ENCODE measurements around the gene TXNRD3. TPM values are rescaled to one million over a fixed set of nuclear protein-coding genes. Genes with fewer than 3 reads are reported as not detected.

The TXNRD3 gene
- total and polyA plus RNA-seq, 12 donors: 2.1 to 7.8 (median 5.4) TPM

- Histone ChIP-seq H3K4me3 (no peak overlapping the region), H3K36me3 (peaks cover 0 to 52% (median 8%) of the 10 kb centered on the region in 9 donors), H3K9me3 (peaks cover 0 to 12% (median 0%) of the 10 kb centered on the region in 11 donors), H3K4me1 (peaks cover 0 to 6% (median 0%) of the 10 kb centered on the region in 9 donors), H3K27me3 (no peaks in the 10 kb centered on the region), H3K27ac (no peak overlapping the region)
- intact Hi-C loops (cut with DNase I): no loop called here
- 88 to 95% methylated on average over 2 of the region's 2 CpGs for WGBS, 2 donors
- ATAC-seq (no peak), DNase-seq (no peak)
- TF ChIP-seq, protein P1, sequence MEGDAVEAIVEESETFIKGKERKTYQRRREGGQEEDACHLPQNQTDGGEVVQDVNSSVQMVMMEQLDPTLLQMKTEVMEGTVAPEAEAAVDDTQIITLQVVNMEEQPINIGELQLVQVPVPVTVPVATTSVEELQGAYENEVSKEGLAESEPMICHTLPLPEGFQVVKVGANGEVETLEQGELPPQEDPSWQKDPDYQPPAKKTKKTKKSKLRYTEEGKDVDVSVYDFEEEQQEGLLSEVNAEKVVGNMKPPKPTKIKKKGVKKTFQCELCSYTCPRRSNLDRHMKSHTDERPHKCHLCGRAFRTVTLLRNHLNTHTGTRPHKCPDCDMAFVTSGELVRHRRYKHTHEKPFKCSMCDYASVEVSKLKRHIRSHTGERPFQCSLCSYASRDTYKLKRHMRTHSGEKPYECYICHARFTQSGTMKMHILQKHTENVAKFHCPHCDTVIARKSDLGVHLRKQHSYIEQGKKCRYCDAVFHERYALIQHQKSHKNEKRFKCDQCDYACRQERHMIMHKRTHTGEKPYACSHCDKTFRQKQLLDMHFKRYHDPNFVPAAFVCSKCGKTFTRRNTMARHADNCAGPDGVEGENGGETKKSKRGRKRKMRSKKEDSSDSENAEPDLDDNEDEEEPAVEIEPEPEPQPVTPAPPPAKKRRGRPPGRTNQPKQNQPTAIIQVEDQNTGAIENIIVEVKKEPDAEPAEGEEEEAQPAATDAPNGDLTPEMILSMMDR (IDR thresholded peaks at IDR 0.05): no peak
Observed at GRCh38 chr3:126644615-126645014, 10.3 kb downstream of the TXNRD3 start.

- intact Hi-C loops (cut with DNase I): no loop called here
- WGBS, 2 donors: 81 to 84% methylated on average over 1 of the region's 1 CpG
- no peak for DNase-seq
- Histone ChIP-seq H3K36me3 (peaks cover 0 to 73% (median 5%) of the 10 kb centered on the region in 9 donors), H3K4me1 (peaks cover 0 to 8% (median 0%) of the 10 kb centered on the region in 9 donors), H3K27ac (no peak overlapping the region), H3K4me3 (no peak overlapping the region), H3K27me3 (no peaks in the 10 kb centered on the region), H3K9me3 (no peaks in the 10 kb centered on the region)
- TF ChIP-seq, protein P1 (IDR thresholded peaks at IDR 0.05): no peak
- no peak for ATAC-seq
Observed at GRCh38 chr3:126638790-126639189, 16.1 kb downstream of the TXNRD3 start.

DNA sequence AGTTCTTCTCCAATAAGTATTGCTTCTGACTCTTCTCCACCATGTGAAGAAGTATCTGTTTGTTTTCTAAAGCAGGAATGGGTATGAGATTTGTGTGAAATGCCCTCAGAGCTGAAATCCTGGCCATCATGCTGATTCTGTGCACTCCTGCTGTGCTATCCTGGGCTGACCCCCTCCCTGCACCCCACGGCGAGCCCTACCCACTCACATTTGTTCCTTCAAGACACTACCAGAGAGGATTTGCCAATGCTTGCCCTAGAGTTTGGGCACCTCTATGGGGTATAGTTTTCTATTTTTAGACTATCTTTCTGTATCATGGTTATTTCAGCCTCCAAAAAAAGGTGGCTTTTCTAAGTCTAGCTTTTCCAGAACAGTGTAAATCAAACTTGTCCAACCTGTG, 18.5 kb downstream of the TXNRD3 start:
- Histone ChIP-seq H3K36me3 (peaks cover 0 to 71% (median 4%) of the 10 kb centered on the region in 9 donors), H3K27ac (no peak overlapping the region), H3K9me3 (no peaks in the 10 kb centered on the region), H3K4me3 (no peak overlapping the region), H3K27me3 (no peaks in the 10 kb centered on the region), H3K4me1 (peaks cover 0 to 8% (median 0%) of the 10 kb centered on the region in 9 donors)
- DNase-seq (no peak), ATAC-seq (no peak)
- 71 to 76% methylated on average over 2 of the region's 2 CpGs for WGBS, 2 donors
- intact Hi-C loops (cut with DNase I): no loop called here
- TF ChIP-seq, protein P1 (IDR thresholded peaks at IDR 0.05): no peak

DNA sequence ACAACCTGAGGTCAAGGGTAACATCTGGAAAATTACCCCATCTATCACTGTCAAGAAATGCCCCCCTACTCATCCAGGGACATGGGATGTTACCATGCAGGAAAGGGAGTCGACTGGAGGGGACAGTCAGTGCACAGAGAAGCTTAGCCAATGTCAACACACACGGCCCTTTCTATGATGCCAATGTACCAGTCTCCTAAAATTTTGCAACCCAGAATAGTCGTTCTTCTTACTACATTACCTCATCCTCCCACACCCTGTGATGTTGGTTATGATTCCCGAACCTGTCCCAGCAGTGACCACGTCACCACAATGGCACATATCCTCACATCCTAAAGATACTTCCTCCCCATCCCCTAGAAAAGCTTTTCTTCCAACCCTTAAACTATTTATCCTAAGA, 20.1 kb downstream of the TXNRD3 start:
- intact Hi-C loops (cut with DNase I): no loop called here
- TF ChIP-seq, protein P1 (IDR thresholded peaks at IDR 0.05): no peak
- Histone ChIP-seq H3K27ac (no peak overlapping the region), H3K36me3 (peaks cover 0 to 74% (median 6%) of the 10 kb centered on the region in 9 donors), H3K9me3 (no peaks in the 10 kb centered on the region), H3K4me1 (peaks cover 0 to 8% (median 0%) of the 10 kb centered on the region in 9 donors), H3K27me3 (no peaks in the 10 kb centered on the region), H3K4me3 (no peak overlapping the region)
- 85 to 86% methylated on average over 5 of the region's 5 CpGs for WGBS, 2 donors
- DNase-seq (no peak), ATAC-seq (no peak)
